HepG2 (cell line): ENCODE results near the gene TSHZ2. TPM values are rescaled to one million over a fixed set of nuclear protein-coding genes. Genes with fewer than 3 reads are reported as not detected.

Source experiments
- ARNTL ChIP-seq: sonication (generic); formaldehyde crosslinking; IDR thresholded peaks from 2 replicates; pipeline ENCODE4 v1.4.0; 2020; ENCODE audit warnings: mild to moderate bottlenecking, missing genetic modification reagents
- CBX5 ChIP-seq: sonication (generic); formaldehyde crosslinking; IDR thresholded peaks from 2 replicates; pipeline ENCODE4 v1.4.0; 2020; ENCODE audit warnings: missing genetic modification reagents, borderline replicate concordance
- GLI4 ChIP-seq: sonication (generic); formaldehyde crosslinking; IDR thresholded peaks from 2 replicates; pipeline ENCODE4 v1.5.1; 2020; ENCODE audit warnings: missing genetic modification reagents, mild to moderate bottlenecking, moderate library complexity, borderline replicate concordance
- IRF9 ChIP-seq: sonication (generic); formaldehyde crosslinking; IDR thresholded peaks from 2 replicates; pipeline ENCODE4 v1.8.0; 2022; ENCODE audit warnings: missing genetic modification reagents, mild to moderate bottlenecking, borderline replicate concordance
- PBX2 ChIP-seq: IDR thresholded peaks from 2 replicates; pipeline ENCODE4 v1.6.1; 2016; ENCODE audit warnings: control low read depth
- POLR2A ChIP-seq, 2 experiments: IDR thresholded peaks; 2 replicates each; pipeline ENCODE4 v1.6.1; 2011; ENCODE audit warnings: low read depth in 2 of 2, low read length in 2 of 2, mild to moderate bottlenecking in 1 of 2, moderate library complexity in 1 of 2; ENCODE audit not compliant: insufficient read depth in 1 of 2
- RFXANK ChIP-seq: IDR thresholded peaks from 2 replicates; pipeline ENCODE4 v1.6.1; 2016
- TEF ChIP-seq: sonication (generic); formaldehyde crosslinking; IDR thresholded peaks from 2 replicates; pipeline ENCODE4 v1.5.0; 2020; ENCODE audit warnings: missing genetic modification reagents
- U2AF1 ChIP-seq: fragments of 200-400 bp; formaldehyde crosslinking; optimal IDR thresholded peaks from 2 replicates; pipeline ENCODE3; 2017; ENCODE audit warnings: mild to moderate bottlenecking, low read depth, low read length
- ZBTB20 ChIP-seq: sonication (generic); formaldehyde crosslinking; IDR thresholded peaks from 2 replicates; pipeline ENCODE4 v1.8.1; 2023; ENCODE audit warnings: missing genetic modification reagents, low read depth, mild to moderate bottlenecking, borderline replicate concordance
- ZFP82 ChIP-seq: sonication (generic); formaldehyde crosslinking; IDR thresholded peaks from 2 replicates; pipeline ENCODE4 v1.5.1; 2020; ENCODE audit warnings: mild to moderate bottlenecking, missing genetic modification reagents, borderline replicate concordance
- ZHX1 ChIP-seq: sonication (generic); formaldehyde crosslinking; IDR thresholded peaks from 2 replicates; pipeline ENCODE4 v1.8.1; 2022; ENCODE audit warnings: low read depth, mild to moderate bottlenecking, missing genetic modification reagents
- ZMAT5 ChIP-seq: sonication (generic); formaldehyde crosslinking; IDR thresholded peaks from 2 replicates; pipeline ENCODE4 v1.5.0; 2020; ENCODE audit warnings: mild to moderate bottlenecking, low read depth, missing genetic modification reagents, borderline replicate concordance
- ZNF318 ChIP-seq: sonication (generic); formaldehyde crosslinking; IDR thresholded peaks from 2 replicates; pipeline ENCODE4 v1.4.0; 2020; ENCODE audit warnings: mild to moderate bottlenecking, missing genetic modification reagents
- polyA plus RNA-seq, 8 experiments: library from polyadenylated mRNA; depleted of rRNA in 3 of 8; stranded (reverse) in 7 of 8; unstranded in 1 of 8; fragments of >200 nt; fragmentation: Illumina TruSeq in 4 of 8; extraction: Trizol in 4 of 8; gene quantifications; 2 replicates each; pipeline versions ENCODE4 v1.2.1 to v1.2.3, GENCODE V29; 2011 to 2016; ENCODE audit warnings: low read depth in 4 of 8, missing spikeins in 1 of 8, mixed read lengths in 1 of 8; ENCODE audit not compliant: insufficient read depth in 1 of 8
- total RNA-seq, 5 experiments: library from RNA; depleted of rRNA; stranded (reverse); fragments of >200 nt; fragmentation: Illumina TruSeq; extraction: Trizol; gene quantifications; 2 replicates each; pipeline ENCODE4 v1.2.3, GENCODE V29; 2016; ENCODE audit warnings: low read depth in 1 of 5

TSHZ2 gene
- total and polyA plus RNA-seq, 2 of the 13 experiments (the other 11 are each of a cell fraction or from before 2014, with no cell fraction given), result 0.01 TPM; not detected in 1

- TF ChIP-seq U2AF1 (no peak), ZBTB20 (CRISPR knock-in tag) (0 out of 2 replicates have a peak, but pooled peaks have one; percentile 25), ZHX1 (CRISPR knock-in tag) (no peak), ARNTL (CRISPR knock-in tag) (no peak), POLR2A (IDR thresholded peaks at IDR 0.05; ENCODE audit: insufficient read depth in 1 of 2, low read depth in 2 of 2, low read length in 2 of 2) (no peak), ZMAT5 (CRISPR knock-in tag) (no peak), RFXANK (CRISPR knock-in tag) (no peak), PBX2 (CRISPR knock-in tag) (no peak), ZNF318 (CRISPR knock-in tag) (no peak), IRF9 (CRISPR knock-in tag) (peak; percentile 61; the same call in 1 of the 2 replicates), GLI4 (no peak), CBX5 (CRISPR knock-in tag) (peak; percentile 62; the same call in 1 of the 2 replicates), TEF (CRISPR knock-in tag) (no peak), ZFP82 (CRISPR knock-in tag) (no peak)
Measured at GRCh38 chr20:53216856-53217576, 244.9 kb downstream of the TSHZ2 start (continued).
